Measurements from ENCODE around the gene NR6A1.

Gene NR6A1

GRCh38 chr9:124574534-124575375, 196.4 kb downstream of the NR6A1 start:
- H3K4me3 ChIP-seq (ENCODE audit: control insufficient read depth, low read depth, low read length), result no peak overlapping the region
- TF ChIP-seq, protein P1, sequence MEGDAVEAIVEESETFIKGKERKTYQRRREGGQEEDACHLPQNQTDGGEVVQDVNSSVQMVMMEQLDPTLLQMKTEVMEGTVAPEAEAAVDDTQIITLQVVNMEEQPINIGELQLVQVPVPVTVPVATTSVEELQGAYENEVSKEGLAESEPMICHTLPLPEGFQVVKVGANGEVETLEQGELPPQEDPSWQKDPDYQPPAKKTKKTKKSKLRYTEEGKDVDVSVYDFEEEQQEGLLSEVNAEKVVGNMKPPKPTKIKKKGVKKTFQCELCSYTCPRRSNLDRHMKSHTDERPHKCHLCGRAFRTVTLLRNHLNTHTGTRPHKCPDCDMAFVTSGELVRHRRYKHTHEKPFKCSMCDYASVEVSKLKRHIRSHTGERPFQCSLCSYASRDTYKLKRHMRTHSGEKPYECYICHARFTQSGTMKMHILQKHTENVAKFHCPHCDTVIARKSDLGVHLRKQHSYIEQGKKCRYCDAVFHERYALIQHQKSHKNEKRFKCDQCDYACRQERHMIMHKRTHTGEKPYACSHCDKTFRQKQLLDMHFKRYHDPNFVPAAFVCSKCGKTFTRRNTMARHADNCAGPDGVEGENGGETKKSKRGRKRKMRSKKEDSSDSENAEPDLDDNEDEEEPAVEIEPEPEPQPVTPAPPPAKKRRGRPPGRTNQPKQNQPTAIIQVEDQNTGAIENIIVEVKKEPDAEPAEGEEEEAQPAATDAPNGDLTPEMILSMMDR (IDR thresholded peaks at IDR 0.05; ENCODE audit: control insufficient read depth, insufficient read depth, low read depth, low read length, missing control alignments), result no peak
- peak; percentile 70 for DNase-seq (ENCODE audit: low read depth)

DNA sequence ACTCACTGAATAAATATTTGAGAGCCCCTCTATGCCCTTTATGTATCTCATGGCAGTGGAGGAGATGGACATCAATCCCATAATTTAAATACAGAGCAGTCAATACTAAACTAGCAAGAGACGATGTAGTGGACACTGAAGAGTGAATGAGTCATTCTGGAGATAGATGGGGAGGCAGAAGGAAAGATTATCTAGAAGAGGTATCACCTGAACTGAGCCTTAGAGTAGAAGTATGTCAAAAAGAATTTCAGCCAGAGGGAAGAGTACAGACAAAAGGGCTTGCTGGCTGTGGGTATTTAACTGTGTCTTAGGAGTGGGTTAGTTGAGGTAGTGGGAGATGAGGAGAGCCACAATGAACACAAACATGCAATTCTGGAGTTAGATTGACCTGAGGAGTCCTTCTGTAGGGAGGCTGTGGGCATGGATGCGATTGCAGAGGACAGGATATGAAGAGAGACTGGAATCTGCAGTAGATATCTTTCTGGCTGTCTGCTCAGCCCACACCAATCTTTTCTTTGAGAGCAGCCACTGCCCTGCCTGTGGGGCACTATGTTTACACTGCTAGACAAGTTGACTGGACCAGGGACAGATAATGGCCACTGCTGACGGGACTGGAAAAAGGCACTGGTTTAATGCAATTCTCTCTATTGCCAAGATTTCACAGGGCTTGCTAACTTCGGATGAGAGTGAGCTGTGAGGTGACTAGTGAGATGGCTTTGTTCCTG, 200.0 kb downstream of the NR6A1 start:
- H3K4me3 ChIP-seq (ENCODE audit: control insufficient read depth, low read depth, low read length), result no peak overlapping the region
- no peak for DNase-seq (ENCODE audit: low read depth)
- TF ChIP-seq, protein P1 (IDR thresholded peaks at IDR 0.05; ENCODE audit: control insufficient read depth, insufficient read depth, low read depth, low read length, missing control alignments), result no peak

DNA sequence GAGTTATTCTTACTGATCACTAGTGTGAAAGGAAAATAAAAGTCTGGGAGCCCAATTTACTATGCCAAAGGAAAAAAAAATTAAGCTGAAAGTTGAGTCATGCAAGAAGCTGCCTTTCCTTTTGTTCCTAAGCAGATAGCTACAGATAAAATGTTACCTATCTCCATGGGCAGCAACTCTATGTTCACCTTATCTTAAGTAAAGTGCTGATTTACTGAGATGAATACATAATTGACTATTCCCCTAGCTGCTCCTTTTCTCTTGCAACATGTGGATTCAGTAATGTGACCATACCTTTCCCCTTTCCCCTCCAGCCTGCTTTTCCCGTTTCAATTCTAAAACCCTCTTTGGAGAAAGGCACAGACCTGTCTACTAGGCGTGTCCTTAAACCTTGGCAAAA, 201.2 kb downstream of the NR6A1 start:
- no peak for DNase-seq (ENCODE audit: low read depth)
- H3K4me3 ChIP-seq (ENCODE audit: control insufficient read depth, low read depth, low read length), result no peak overlapping the region
- TF ChIP-seq, protein P1 (IDR thresholded peaks at IDR 0.05; ENCODE audit: control insufficient read depth, insufficient read depth, low read depth, low read length, missing control alignments), result no peak

- no peak overlapping the region for H3K4me3 ChIP-seq (ENCODE audit: control insufficient read depth, low read depth, low read length)
- DNase-seq (ENCODE audit: low read depth), result no peak
- TF ChIP-seq, protein P1 (IDR thresholded peaks at IDR 0.05; ENCODE audit: control insufficient read depth, insufficient read depth, low read depth, low read length, missing control alignments), result no peak
Measured at GRCh38 chr9:124567362-124567761, 203.7 kb downstream of the NR6A1 start.

DNA sequence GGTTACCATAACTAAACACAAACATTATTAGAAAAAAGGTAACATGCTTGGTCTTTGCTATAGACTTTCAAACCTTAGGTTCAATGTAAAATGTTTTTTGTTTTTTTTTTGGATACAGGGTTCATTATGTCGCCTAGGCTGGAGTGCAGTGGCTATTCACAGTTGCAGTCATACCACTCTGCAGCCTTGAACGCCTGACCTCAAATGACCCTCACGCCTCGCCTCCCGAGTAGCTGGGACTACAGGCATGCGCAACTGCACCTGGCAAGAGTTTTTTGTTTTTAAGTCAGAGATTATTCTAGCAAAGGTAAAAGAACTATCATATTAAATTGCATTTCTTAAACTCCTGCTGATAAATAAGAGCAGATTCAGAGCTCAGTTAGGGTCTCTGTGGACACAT, 208.8 kb downstream of the NR6A1 start:
- no peak overlapping the region for H3K4me3 ChIP-seq (ENCODE audit: control insufficient read depth, low read depth, low read length)
- TF ChIP-seq, protein P1 (IDR thresholded peaks at IDR 0.05; ENCODE audit: control insufficient read depth, insufficient read depth, low read depth, low read length, missing control alignments), result no peak
- no peak for DNase-seq (ENCODE audit: low read depth)

- TF ChIP-seq, protein P1 (IDR thresholded peaks at IDR 0.05; ENCODE audit: control insufficient read depth, insufficient read depth, low read depth, low read length, missing control alignments), result no peak
- no peak overlapping the region for H3K4me3 ChIP-seq (ENCODE audit: control insufficient read depth, low read depth, low read length)
- no peak for DNase-seq (ENCODE audit: low read depth)
Measured at GRCh38 chr9:124559871-124560270, 211.2 kb downstream of the NR6A1 start.
